GM19328 (cell line): ENCODE measurements around the gene CLCNKA.
"Not testable (repeated sequence)": the region's sequence is repeated elsewhere in the genome, so short reads cannot be mapped to it uniquely, and the experiment has no call there.

Experiments used
- ATAC-seq: cut with Tn5 transposase; IDR thresholded peaks from one replicate; pipeline ENCODE4 v1.9.1; 2021; ENCODE audit warnings: mild to moderate bottlenecking, moderate library complexity; ENCODE audit not compliant: unreplicated experiment

The CLCNKA gene

GRCh38 chr1:16017076-16017460 is 4.8 kb upstream of the CLCNKA start:
- ATAC-seq, result no peak

GRCh38 chr1:16017461-16018303 is 4.2 kb upstream of the CLCNKA start, which contains the start of gene HSPB7:
Gene HSPB7, minus strand, starts transcription at chr1:16018043. Its CDS starts 80 bp downstream, at chr1:16017963.
- no peak for ATAC-seq

- no peak for ATAC-seq
These were observed 3.5 kb upstream of the CLCNKA start for GRCh38 chr1:16018308-16018707.

GRCh38 chr1:16018749-16019643 is 2.8 kb upstream of the CLCNKA start:
- no peak for ATAC-seq

- ATAC-seq, result no peak
These were observed 2.1 kb upstream of the CLCNKA start for GRCh38 chr1:16019644-16020277.

GRCh38 chr1:16020325-16020724 is 1.5 kb upstream of the CLCNKA start:
- ATAC-seq, result no peak

GRCh38 chr1:16020878-16021277 is 958 bp upstream of the CLCNKA start:
- not testable (repeated sequence) for ATAC-seq

GRCh38 chr1:16022393-16022792 is 557 bp downstream of the CLCNKA start:
- no peak for ATAC-seq

- no peak for ATAC-seq
These were observed 1.3 kb downstream of the CLCNKA start for GRCh38 chr1:16023050-16023653.

GRCh38 chr1:16026302-16026701 is 4.5 kb downstream of the CLCNKA start:
- ATAC-seq, result not testable (repeated sequence)

- no peak for ATAC-seq
These were observed 5.1 kb downstream of the CLCNKA start for GRCh38 chr1:16026723-16027484.

- no peak for ATAC-seq
These were observed 6.6 kb downstream of the CLCNKA start for GRCh38 chr1:16028237-16029002.

- not testable (repeated sequence) for ATAC-seq
These were observed 7.1 kb downstream of the CLCNKA start for GRCh38 chr1:16029003-16029268.

- ATAC-seq, result no peak
These were observed 7.5 kb downstream of the CLCNKA start for GRCh38 chr1:16029288-16029687.

GRCh38 chr1:16031551-16031950 is 9.7 kb downstream of the CLCNKA start:
- no peak for ATAC-seq

GRCh38 chr1:16032388-16033102 is 10.7 kb downstream of the CLCNKA start:
- no peak for ATAC-seq

- ATAC-seq, result not testable (repeated sequence)
These were observed 11.3 kb downstream of the CLCNKA start for GRCh38 chr1:16033103-16033632.

- not testable (repeated sequence) for ATAC-seq
These were observed 14.6 kb downstream of the CLCNKA start for GRCh38 chr1:16036461-16036860.

GRCh38 chr1:16038620-16038912 is 16.7 kb downstream of the CLCNKA start:
- ATAC-seq, result no peak
